Heart left ventricle (tissue), 13 donors: ENCODE measurements around the gene PIK3R1.

Experiments
- CTCF ChIP-seq, 12 donors: fragments of 200-600 bp; sonication (generic) in 4 of 12; IDR thresholded peaks; one replicate each; pipeline versions ENCODE4 v1.5.0 to v1.8.0; 2018 to 2022; ENCODE audit warnings: antibody characterized with exemption in 12 of 12, mild to moderate bottlenecking in 5 of 12
- POLR2A ChIP-seq, 2 donors: fragments of 450-650 bp; IDR thresholded peaks; one replicate each; pipeline ENCODE4 v1.6.1; 2017; ENCODE audit warnings: antibody characterized with exemption in 2 of 2, mild to moderate bottlenecking in 2 of 2, moderate library complexity in 2 of 2
- donor health status: ischemic (EF 13 %, LVEDD 7.1; RV severe dilation, severe dysfunction).
- donor health status: DM: no; HTN: yes; CAD: no.
- donor health status: DM: no; HTN: no; CAD: no.
- donor health status: ischemic (EF 25% LVEDD 6.9; RV normal size, moderate dysfunction).
- donor health status: ischemic (EF 25% LVEDD 5.7; RV mildly dilated, moderate dysfunction).
- donor health status: ischemic (EF 35%, LVEDD 5.7; RV mildly dilated, moderate dysfunction).
- donor health status: nonischemic (EF 11% LVEDD 7.7; RV severe dilation, severe dysfunction).
- donor health status: DM: yes; HTN: yes; CAD: no.
- donor health status: PGD.
- donor health status: ischemic (EF 29% LVEDD 5.4; RV normal size, mild dysfunction).
- donor health status: nonischemic (EF 23%, LVEDD 6.1; RV moderate dilation, normal function).

- TF ChIP-seq CTCF (IDR thresholded peaks at IDR 0.05) (no peak), POLR2A (IDR thresholded peaks at IDR 0.05) (no peak)
These were observed 33.3 kb downstream of the PIK3R1 start for GRCh38 chr5:68248896-68249295.
